ENCODE results near the gene HS3ST1.

Gene HS3ST1

GRCh38 chr4:11438647-11439046 is 10.0 kb upstream of the HS3ST1 start:
- POLR2A ChIA-PET, result no interaction called here
- no peak for TF ChIP-seq CTCF (IDR thresholded peaks at IDR 0.05; ENCODE audit: insufficient read depth, low read length, missing control alignments)
- no peak overlapping the region for H3K4me3 ChIP-seq (ENCODE audit: low read depth, low read length)
- CTCF ChIA-PET, result no interaction called here
- no peak for DNase-seq (ENCODE audit: low read depth, low spot score)

GRCh38 chr4:11436673-11437072 is 8.0 kb upstream of the HS3ST1 start:
- TF ChIP-seq CTCF (IDR thresholded peaks at IDR 0.05; ENCODE audit: insufficient read depth, low read length, missing control alignments), result no peak
- CTCF ChIA-PET, result no interaction called here
- no peak overlapping the region for H3K4me3 ChIP-seq (ENCODE audit: low read depth, low read length)
- no peak for DNase-seq (ENCODE audit: low read depth, low spot score)
- POLR2A ChIA-PET, result no interaction called here

DNA sequence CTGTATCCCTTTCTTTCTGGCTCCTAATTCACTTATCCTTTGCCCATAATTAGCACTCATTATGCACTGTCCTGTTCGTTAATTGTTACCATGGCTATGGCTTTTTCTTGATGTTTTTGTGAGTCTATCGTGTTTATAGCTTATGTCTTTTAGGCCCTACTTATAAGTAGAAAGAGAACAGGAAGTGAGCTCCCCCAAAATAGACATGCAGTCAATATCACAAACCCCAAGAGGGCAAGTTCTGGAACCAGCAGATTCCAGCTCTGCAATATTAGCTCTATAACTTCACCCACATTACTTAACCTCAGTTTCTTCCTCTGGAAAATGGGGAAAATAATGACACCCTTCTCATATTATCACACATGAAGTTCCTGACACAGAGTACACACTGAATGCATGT is 7.4 kb upstream of the HS3ST1 start:
- ChIA-PET CTCF (no interaction called here), POLR2A (no interaction called here)
- DNase-seq (ENCODE audit: low read depth, low spot score), result no peak
- no peak for TF ChIP-seq CTCF (IDR thresholded peaks at IDR 0.05; ENCODE audit: insufficient read depth, low read length, missing control alignments)
- H3K4me3 ChIP-seq (ENCODE audit: low read depth, low read length), result no peak overlapping the region

DNA sequence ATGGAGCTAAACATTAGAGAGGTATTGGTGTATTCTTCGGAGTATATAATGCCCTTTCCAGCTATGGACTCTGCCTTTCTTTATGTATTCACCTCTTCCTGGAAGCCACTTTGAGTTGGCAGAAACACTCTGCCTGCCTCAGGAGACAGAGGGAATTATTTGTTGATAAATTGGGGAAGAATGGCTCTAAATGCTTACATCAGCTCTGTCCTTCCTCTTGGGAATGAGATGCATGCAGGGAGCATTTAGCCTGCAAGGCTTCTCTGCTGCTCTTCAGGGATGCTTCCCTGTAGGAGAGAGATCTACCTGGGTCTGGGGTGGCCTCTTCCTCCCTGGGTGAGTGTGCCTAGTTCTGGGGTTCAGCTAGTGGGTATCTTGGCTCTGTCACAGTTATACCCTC is 6.9 kb upstream of the HS3ST1 start:
- no peak overlapping the region for H3K4me3 ChIP-seq (ENCODE audit: low read depth, low read length)
- ChIA-PET POLR2A (no interaction called here), CTCF (no interaction called here)
- no peak for DNase-seq (ENCODE audit: low read depth, low spot score)
- TF ChIP-seq CTCF (IDR thresholded peaks at IDR 0.05; ENCODE audit: insufficient read depth, low read length, missing control alignments), result no peak

DNA sequence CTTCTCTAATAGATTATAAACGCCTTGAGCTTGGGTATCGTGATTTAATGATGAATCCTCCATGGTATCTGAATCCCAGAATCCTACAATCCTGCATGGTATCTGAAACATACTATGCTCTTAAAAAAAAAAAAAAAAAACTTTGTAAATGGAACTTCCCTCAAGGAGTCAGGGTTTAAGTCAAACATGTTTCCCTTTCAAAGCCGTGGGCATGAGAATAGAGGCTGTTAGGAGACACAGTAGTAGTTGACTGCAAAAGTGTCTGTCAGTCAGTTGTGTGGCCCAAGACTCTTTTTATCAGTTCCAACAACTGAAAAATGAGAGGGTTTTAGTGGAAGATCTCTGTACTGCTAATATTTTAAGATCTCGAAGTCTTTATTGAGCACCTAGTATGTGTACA is 2.4 kb upstream of the HS3ST1 start:
- no peak for TF ChIP-seq CTCF (IDR thresholded peaks at IDR 0.05; ENCODE audit: insufficient read depth, low read length, missing control alignments)
- H3K4me3 ChIP-seq (ENCODE audit: low read depth, low read length), result no peak overlapping the region
- ChIA-PET POLR2A (no interaction called here), CTCF (no interaction called here)
- no peak for DNase-seq (ENCODE audit: low read depth, low spot score)

GRCh38 chr4:11430536-11430935 is 1.8 kb upstream of the HS3ST1 start:
- ChIA-PET CTCF (no interaction called here), POLR2A (no interaction called here)
- no peak for TF ChIP-seq CTCF (IDR thresholded peaks at IDR 0.05; ENCODE audit: insufficient read depth, low read length, missing control alignments)
- no peak overlapping the region for H3K4me3 ChIP-seq (ENCODE audit: low read depth, low read length)
- DNase-seq (ENCODE audit: low read depth, low spot score), result no peak

DNA sequence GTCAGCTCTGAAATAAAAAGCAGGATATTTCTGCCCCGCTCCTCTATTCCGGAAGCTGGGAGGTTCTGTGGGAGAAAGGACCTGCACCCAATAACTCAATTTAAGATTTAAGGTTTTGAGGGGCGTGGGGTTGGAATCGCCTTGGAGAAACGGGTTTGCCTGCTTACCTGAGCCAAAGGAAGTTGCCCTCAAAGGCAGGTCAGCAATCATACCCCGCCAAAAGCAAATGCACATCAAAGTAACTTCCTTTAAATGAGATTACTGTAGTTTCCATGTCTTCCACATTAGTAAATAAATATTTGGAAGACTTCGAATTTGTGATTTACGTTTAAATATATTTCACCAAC is 978 bp upstream of the HS3ST1 start:
- ChIA-PET CTCF (no interaction called here), POLR2A (no interaction called here)
- DNase-seq (ENCODE audit: low read depth, low spot score), result no peak
- no peak overlapping the region for H3K4me3 ChIP-seq (ENCODE audit: low read depth, low read length)
- no peak for TF ChIP-seq CTCF (IDR thresholded peaks at IDR 0.05; ENCODE audit: insufficient read depth, low read length, missing control alignments)
